Measurements from ENCODE around the gene PAX3.

DNA sequence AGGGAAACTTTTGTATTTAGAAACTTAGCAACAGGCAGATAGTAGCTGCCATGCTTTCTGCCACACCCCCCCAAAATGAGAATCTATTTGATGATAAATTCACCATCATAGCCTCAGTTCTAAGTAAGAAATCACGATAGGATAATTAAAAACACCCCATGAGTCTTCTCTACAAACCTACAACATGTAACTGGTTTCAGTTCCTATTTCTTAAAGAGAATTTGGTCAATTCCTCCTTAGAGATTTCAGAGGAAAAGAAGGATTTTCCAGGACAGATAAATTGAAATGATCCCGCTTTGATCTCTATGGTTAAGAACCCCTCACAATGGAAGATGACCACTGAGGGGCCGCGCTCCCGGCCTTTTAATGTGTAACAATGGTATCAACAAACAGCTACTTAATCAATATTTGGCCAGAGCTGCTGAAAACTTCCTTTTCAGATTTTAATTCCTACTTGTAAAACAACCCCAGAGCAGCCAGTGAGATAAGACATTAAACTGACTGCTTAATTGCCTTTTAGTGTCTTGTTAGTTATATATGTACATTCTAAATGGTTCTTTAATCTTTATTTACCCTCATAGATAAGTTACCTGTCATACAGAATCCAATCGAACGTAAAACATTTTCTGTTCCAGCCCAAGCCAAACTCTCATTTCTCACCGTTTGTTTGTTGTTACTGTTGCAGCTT, 10.1 kb downstream of the PAX3 start:
- TF ChIP-seq, protein P1, sequence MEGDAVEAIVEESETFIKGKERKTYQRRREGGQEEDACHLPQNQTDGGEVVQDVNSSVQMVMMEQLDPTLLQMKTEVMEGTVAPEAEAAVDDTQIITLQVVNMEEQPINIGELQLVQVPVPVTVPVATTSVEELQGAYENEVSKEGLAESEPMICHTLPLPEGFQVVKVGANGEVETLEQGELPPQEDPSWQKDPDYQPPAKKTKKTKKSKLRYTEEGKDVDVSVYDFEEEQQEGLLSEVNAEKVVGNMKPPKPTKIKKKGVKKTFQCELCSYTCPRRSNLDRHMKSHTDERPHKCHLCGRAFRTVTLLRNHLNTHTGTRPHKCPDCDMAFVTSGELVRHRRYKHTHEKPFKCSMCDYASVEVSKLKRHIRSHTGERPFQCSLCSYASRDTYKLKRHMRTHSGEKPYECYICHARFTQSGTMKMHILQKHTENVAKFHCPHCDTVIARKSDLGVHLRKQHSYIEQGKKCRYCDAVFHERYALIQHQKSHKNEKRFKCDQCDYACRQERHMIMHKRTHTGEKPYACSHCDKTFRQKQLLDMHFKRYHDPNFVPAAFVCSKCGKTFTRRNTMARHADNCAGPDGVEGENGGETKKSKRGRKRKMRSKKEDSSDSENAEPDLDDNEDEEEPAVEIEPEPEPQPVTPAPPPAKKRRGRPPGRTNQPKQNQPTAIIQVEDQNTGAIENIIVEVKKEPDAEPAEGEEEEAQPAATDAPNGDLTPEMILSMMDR (IDR thresholded peaks at IDR 0.05) = no peak
- no peak for TF ChIP-seq POLR2A (IDR thresholded peaks at IDR 0.05)

All from lower leg skin (tissue), 3 donors.